B cell (primary cell): ENCODE measurements around the gene FTO.

Experiments used
- EZH2 ChIP-seq: IDR thresholded peaks from 2 replicates; pipeline ENCODE4 v1.6.1; 2012; ENCODE audit warnings: borderline replicate concordance, low read depth, mild to moderate bottlenecking, moderate library complexity, low read length; ENCODE audit not compliant: insufficient read depth, poor library complexity, severe bottlenecking
- TF ChIP-seq, protein P1 (sequence below): fragments of 200-600 bp; IDR thresholded peaks from one replicate; pipeline ENCODE4 v1.8.0; 2022; ENCODE audit warnings: antibody characterized with exemption, mild to moderate bottlenecking

DNA sequence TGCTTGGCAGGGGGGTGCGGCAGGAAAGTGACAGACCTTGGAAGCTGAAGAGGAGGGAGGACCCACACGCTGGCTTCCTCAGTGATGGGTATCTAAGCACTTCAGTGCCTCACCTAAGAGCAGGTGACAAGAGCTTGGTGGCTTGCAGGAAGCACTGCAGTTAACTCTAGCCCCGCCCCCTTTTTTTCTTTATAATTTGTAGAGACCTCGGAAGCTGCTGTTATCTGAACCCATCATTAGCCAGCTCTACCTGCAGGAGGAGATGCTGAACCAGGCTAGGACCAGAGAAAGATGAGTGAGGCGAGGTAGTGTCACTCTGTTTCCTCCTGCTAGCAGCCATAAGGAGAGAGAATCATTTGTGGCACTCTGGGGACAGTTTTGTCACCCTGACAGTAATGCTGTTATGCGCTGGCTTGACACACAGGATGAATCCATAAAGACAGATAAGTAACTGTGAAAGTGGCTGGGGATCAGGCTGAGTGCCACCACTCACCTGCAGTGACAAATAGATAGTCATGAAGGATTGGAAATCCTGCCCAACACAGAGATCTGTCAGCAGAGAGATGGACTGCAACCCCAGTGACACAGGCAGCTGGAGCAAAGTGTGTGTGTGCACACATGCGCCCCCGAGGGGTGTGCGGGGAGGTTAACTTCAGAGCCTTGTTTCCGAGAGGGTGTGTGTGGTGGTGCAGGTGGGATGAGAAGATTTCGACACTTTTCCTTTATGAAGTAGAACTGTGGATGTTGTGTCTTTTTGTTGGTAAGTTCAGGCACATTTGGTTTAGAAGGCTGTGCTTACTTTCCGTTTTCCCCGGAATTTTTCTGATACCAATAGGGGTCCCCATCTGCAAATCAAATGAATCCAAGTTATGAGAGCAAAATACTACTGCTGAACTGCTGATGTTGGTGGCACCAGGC, 358.7 kb downstream of the FTO start:
- TF ChIP-seq, protein P1, sequence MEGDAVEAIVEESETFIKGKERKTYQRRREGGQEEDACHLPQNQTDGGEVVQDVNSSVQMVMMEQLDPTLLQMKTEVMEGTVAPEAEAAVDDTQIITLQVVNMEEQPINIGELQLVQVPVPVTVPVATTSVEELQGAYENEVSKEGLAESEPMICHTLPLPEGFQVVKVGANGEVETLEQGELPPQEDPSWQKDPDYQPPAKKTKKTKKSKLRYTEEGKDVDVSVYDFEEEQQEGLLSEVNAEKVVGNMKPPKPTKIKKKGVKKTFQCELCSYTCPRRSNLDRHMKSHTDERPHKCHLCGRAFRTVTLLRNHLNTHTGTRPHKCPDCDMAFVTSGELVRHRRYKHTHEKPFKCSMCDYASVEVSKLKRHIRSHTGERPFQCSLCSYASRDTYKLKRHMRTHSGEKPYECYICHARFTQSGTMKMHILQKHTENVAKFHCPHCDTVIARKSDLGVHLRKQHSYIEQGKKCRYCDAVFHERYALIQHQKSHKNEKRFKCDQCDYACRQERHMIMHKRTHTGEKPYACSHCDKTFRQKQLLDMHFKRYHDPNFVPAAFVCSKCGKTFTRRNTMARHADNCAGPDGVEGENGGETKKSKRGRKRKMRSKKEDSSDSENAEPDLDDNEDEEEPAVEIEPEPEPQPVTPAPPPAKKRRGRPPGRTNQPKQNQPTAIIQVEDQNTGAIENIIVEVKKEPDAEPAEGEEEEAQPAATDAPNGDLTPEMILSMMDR: no peak
- no peak for TF ChIP-seq EZH2
